HepG2 (cell line): ENCODE measurements around the gene NUDT17. TPM values are rescaled to one million over a fixed set of nuclear protein-coding genes. Genes with fewer than 3 reads are reported as not detected.
A peak's percentile ranks its signal among the peaks of the same experiment; 100 is the strongest.

Source experiments
- CREM ChIP-seq, 2 experiments: sonication (generic) in 1 of 2; formaldehyde crosslinking in 1 of 2; IDR thresholded peaks; 2 replicates each; pipeline versions ENCODE4 v1.4.0 to v1.6.1; 2016 to 2020; ENCODE audit warnings: antibody characterized with exemption in 1 of 2, mild to moderate bottlenecking in 1 of 2, missing genetic modification reagents in 1 of 2
- EEA1 ChIP-seq: sonication (generic); formaldehyde crosslinking; IDR thresholded peaks from 2 replicates; pipeline ENCODE4 v1.5.1; 2020; ENCODE audit warnings: mild to moderate bottlenecking, missing genetic modification reagents, borderline replicate concordance
- NCOA1 ChIP-seq: sonication (generic); formaldehyde crosslinking; IDR thresholded peaks from 2 replicates; pipeline ENCODE4 v1.9.0; 2021; ENCODE audit warnings: missing genetic modification reagents
- NFRKB ChIP-seq: fragments of 450-650 bp; IDR thresholded peaks from 2 replicates; pipeline ENCODE4 v1.6.1; 2017
- PHF5A ChIP-seq: IDR thresholded peaks from one replicate; pipeline ENCODE4 v1.6.1; 2018; ENCODE audit warnings: low read depth, missing genetic modification reagents; ENCODE audit not compliant: unreplicated experiment
- RARA ChIP-seq: IDR thresholded peaks from 2 replicates; pipeline ENCODE4 v1.6.1; 2016; ENCODE audit warnings: missing genetic modification reagents, missing compliant biosample characterization
- ZNF570 ChIP-seq: sonication (generic); formaldehyde crosslinking; IDR thresholded peaks from 2 replicates; pipeline ENCODE4 v1.4.0; 2020; ENCODE audit warnings: mild to moderate bottlenecking, missing genetic modification reagents, borderline replicate concordance
- ZNF607 ChIP-seq: sonication (generic); formaldehyde crosslinking; IDR thresholded peaks from 2 replicates; pipeline ENCODE4 v1.5.1; 2020; ENCODE audit warnings: missing genetic modification reagents, mild to moderate bottlenecking, borderline replicate concordance
- ZNF672 ChIP-seq: sonication (generic); formaldehyde crosslinking; IDR thresholded peaks from 2 replicates; pipeline ENCODE4 v1.8.1; 2022; ENCODE audit warnings: missing genetic modification reagents
- ZNF773 ChIP-seq: sonication (generic); formaldehyde crosslinking; IDR thresholded peaks from 2 replicates; pipeline ENCODE4 v1.4.0; 2020; ENCODE audit warnings: missing genetic modification reagents, borderline replicate concordance
- polyA plus RNA-seq, 8 experiments: library from polyadenylated mRNA; depleted of rRNA in 3 of 8; stranded (reverse) in 7 of 8; unstranded in 1 of 8; fragments of >200 nt; fragmentation: Illumina TruSeq in 4 of 8; extraction: Trizol in 4 of 8; gene quantifications; 2 replicates each; pipeline versions ENCODE4 v1.2.1 to v1.2.3, GENCODE V29; 2011 to 2016; ENCODE audit warnings: low read depth in 4 of 8, missing spikeins in 1 of 8, mixed read lengths in 1 of 8; ENCODE audit not compliant: insufficient read depth in 1 of 8
- total RNA-seq, 5 experiments: library from RNA; depleted of rRNA; stranded (reverse); fragments of >200 nt; fragmentation: Illumina TruSeq; extraction: Trizol; gene quantifications; 2 replicates each; pipeline ENCODE4 v1.2.3, GENCODE V29; 2016; ENCODE audit warnings: low read depth in 1 of 5
- TF ChIP-seq, protein P1 (sequence below): sonication (generic); formaldehyde crosslinking; IDR thresholded peaks from 2 replicates; pipeline ENCODE4 v1.4.0; 2020; ENCODE audit warnings: mild to moderate bottlenecking, missing genetic modification reagents, borderline replicate concordance
- TF ChIP-seq, protein P2 (sequence below): sonication (generic); formaldehyde crosslinking; IDR thresholded peaks from 2 replicates; pipeline ENCODE4 v1.5.0; 2020; ENCODE audit warnings: missing genetic modification reagents
- TF ChIP-seq, protein P3 (sequence below): sonication (generic); formaldehyde crosslinking; IDR thresholded peaks from 2 replicates; pipeline ENCODE4 v1.4.0; 2020; ENCODE audit warnings: missing genetic modification reagents
- TF ChIP-seq, protein P4 (sequence below): sonication (generic); formaldehyde crosslinking; IDR thresholded peaks from 2 replicates; pipeline ENCODE4 v1.4.0; 2020; ENCODE audit warnings: mild to moderate bottlenecking, low read depth, missing genetic modification reagents
- TF ChIP-seq, protein P5 (sequence below): sonication (generic); formaldehyde crosslinking; IDR thresholded peaks from 2 replicates; pipeline ENCODE4 v1.4.0; 2020; ENCODE audit warnings: mild to moderate bottlenecking, missing genetic modification reagents

Gene NUDT17
- total and polyA plus RNA-seq, 2 of the 13 experiments (the other 11 are each of a cell fraction or from before 2014, with no cell fraction given) = 2.6 to 5.8 TPM

DNA sequence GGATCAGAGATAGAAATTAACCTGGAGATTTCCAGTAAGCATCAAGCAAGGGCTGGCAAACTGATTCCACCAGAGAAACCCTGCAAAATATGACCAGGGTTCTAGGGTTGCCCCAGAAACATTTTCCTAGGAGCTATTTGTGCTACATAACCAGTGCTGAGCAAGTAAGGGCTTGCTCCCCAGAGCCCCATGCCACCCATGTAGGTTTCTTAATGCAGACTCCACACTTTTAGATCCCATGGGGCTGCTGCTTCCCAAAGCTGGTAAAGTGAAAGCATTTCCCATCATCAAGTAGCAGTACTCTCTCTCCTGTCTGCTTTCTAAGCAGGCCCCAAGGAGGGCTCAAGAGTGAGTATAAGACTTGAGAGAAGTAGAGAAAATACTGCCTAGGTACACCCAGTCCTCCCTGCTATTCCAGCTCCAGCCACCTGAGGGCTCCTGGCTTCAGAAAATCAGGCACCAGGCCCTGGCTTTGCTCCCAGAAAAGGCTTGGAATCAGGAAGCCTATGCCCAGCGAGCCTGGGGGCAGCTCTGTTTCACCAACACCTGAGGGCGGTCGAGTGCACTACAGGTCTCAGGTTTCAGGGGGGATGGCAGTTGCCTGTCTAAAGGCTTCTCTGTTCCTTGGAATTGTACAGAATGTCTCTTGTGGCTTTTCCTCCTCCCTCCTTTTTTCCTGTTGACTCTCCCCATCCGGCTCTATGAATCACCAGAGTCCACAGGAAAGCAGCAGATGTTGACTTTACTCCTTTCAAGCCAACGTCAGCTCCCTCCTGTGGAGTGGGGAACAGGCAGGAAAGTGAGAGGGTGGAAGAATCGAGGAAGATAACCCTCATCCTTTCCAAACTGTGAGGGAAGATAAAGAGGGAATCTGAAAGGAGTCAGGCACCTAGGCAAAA is 46.4 kb downstream of the NUDT17 start (continued):
- TF ChIP-seq, protein P1, sequence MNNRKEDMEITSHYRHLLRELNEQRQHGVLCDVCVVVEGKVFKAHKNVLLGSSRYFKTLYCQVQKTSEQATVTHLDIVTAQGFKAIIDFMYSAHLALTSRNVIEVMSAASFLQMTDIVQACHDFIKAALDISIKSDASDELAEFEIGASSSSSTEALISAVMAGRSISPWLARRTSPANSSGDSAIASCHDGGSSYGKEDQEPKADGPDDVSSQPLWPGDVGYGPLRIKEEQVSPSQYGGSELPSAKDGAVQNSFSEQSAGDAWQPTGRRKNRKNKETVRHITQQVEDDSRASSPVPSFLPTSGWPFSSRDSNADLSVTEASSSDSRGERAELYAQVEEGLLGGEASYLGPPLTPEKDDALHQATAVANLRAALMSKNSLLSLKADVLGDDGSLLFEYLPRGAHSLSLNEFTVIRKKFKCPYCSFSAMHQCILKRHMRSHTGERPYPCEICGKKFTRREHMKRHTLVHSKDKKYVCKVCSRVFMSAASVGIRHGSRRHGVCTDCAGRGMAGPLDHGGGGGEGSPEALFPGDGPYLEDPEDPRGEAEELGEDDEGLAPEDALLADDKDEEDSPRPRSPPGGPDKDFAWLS (CRISPR knock-in tag) = no peak
- TF ChIP-seq ZNF607 (peak; percentile 50; the same call in 1 of the 2 replicates), RARA (CRISPR knock-in tag) (peak; percentile 63), ZNF672 (CRISPR knock-in tag) (no peak), PHF5A (CRISPR knock-in tag) (peak; percentile 84), NCOA1 (CRISPR knock-in tag) (no peak), ZNF570 (CRISPR knock-in tag) (no peak), NFRKB (no peak), ZNF773 (CRISPR knock-in tag) (no peak), CREM (IDR thresholded peaks at IDR 0.05) (peak; percentile 75), CREM (CRISPR knock-in tag; IDR thresholded peaks at IDR 0.05) (no peak), EEA1 (CRISPR knock-in tag) (no peak)
- TF ChIP-seq, protein P2, sequence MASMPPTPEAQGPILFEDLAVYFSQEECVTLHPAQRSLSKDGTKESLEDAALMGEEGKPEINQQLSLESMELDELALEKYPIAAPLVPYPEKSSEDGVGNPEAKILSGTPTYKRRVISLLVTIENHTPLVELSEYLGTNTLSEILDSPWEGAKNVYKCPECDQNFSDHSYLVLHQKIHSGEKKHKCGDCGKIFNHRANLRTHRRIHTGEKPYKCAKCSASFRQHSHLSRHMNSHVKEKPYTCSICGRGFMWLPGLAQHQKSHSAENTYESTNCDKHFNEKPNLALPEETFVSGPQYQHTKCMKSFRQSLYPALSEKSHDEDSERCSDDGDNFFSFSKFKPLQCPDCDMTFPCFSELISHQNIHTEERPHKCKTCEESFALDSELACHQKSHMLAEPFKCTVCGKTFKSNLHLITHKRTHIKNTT (CRISPR knock-in tag) = no peak
- TF ChIP-seq, protein P3, sequence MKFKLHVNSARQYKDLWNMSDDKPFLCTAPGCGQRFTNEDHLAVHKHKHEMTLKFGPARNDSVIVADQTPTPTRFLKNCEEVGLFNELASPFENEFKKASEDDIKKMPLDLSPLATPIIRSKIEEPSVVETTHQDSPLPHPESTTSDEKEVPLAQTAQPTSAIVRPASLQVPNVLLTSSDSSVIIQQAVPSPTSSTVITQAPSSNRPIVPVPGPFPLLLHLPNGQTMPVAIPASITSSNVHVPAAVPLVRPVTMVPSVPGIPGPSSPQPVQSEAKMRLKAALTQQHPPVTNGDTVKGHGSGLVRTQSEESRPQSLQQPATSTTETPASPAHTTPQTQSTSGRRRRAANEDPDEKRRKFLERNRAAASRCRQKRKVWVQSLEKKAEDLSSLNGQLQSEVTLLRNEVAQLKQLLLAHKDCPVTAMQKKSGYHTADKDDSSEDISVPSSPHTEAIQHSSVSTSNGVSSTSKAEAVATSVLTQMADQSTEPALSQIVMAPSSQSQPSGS (CRISPR knock-in tag) = peak; percentile 44; the same call in 1 of the 2 replicates
- TF ChIP-seq, protein P4, sequence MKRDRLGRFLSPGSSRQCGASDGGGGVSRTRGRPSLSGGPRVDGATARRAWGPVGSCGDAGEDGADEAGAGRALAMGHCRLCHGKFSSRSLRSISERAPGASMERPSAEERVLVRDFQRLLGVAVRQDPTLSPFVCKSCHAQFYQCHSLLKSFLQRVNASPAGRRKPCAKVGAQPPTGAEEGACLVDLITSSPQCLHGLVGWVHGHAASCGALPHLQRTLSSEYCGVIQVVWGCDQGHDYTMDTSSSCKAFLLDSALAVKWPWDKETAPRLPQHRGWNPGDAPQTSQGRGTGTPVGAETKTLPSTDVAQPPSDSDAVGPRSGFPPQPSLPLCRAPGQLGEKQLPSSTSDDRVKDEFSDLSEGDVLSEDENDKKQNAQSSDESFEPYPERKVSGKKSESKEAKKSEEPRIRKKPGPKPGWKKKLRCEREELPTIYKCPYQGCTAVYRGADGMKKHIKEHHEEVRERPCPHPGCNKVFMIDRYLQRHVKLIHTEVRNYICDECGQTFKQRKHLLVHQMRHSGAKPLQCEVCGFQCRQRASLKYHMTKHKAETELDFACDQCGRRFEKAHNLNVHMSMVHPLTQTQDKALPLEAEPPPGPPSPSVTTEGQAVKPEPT (CRISPR knock-in tag) = 0 out of 2 replicates have a peak, but pooled peaks have one; percentile 0
- TF ChIP-seq, protein P5, sequence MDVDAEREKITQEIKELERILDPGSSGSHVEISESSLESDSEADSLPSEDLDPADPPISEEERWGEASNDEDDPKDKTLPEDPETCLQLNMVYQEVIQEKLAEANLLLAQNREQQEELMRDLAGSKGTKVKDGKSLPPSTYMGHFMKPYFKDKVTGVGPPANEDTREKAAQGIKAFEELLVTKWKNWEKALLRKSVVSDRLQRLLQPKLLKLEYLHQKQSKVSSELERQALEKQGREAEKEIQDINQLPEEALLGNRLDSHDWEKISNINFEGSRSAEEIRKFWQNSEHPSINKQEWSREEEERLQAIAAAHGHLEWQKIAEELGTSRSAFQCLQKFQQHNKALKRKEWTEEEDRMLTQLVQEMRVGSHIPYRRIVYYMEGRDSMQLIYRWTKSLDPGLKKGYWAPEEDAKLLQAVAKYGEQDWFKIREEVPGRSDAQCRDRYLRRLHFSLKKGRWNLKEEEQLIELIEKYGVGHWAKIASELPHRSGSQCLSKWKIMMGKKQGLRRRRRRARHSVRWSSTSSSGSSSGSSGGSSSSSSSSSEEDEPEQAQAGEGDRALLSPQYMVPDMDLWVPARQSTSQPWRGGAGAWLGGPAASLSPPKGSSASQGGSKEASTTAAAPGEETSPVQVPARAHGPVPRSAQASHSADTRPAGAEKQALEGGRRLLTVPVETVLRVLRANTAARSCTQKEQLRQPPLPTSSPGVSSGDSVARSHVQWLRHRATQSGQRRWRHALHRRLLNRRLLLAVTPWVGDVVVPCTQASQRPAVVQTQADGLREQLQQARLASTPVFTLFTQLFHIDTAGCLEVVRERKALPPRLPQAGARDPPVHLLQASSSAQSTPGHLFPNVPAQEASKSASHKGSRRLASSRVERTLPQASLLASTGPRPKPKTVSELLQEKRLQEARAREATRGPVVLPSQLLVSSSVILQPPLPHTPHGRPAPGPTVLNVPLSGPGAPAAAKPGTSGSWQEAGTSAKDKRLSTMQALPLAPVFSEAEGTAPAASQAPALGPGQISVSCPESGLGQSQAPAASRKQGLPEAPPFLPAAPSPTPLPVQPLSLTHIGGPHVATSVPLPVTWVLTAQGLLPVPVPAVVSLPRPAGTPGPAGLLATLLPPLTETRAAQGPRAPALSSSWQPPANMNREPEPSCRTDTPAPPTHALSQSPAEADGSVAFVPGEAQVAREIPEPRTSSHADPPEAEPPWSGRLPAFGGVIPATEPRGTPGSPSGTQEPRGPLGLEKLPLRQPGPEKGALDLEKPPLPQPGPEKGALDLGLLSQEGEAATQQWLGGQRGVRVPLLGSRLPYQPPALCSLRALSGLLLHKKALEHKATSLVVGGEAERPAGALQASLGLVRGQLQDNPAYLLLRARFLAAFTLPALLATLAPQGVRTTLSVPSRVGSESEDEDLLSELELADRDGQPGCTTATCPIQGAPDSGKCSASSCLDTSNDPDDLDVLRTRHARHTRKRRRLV (CRISPR knock-in tag) = peak; percentile 83; the same call in 1 of the 2 replicates
